ENCODE measurements around the gene GRM8.
"Not testable (repeated sequence)": the region's sequence is repeated elsewhere in the genome, so short reads cannot be mapped to it uniquely, and the experiment has no call there.

The GRM8 gene

DNA sequence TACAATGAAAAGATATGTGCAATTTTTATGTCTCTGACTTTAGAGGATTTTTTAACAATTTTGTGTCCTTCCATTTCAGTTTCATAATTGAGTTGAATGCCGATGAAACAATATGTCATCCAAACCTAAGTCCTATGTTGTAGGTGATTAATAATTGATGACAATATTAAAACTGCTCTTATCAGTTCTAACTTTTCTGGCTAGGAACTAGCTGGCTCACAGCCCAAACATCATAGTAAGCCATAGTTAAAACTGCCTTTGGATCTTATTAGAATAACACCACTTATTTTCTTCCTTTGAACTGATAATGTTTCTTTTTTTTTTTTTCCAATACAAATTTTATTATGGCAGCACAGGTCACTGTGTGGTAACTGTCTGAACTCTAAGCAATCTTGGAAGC, 230.9 kb downstream of the GRM8 start:
- no peak for DNase-seq

DNA sequence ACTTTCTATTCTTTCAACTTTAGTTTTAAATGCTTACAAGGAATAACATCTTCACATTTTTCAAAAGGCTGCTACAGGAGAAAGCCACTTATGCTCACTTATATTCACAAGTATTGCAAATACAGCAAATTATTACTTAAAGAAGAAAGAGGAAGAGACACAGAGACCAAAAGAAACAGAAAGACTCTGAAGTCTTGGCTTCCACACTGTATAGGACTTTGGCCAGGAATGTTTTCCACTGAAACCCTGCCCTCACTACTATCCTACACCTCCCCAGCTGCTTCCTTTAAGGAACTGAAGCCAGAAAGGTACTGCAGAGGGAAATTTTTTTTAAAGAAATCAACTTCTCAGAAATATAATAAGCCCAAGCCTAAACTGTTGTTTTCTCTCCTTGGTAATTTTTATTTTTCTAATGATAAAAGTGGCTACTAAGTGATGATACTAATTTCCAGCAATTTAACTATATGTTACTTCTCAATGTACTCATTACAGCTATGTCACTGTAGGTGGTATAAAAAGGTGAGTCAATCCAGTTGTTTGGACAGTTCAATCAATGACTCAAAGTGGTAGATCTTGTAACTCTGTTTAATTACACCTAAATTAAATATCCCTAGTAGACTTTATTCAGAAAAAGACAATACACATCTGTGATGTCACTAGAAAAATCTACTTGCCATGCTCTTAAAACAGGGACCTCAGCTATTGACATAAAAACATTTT, 231.6 kb downstream of the GRM8 start:
- no peak for DNase-seq

DNA sequence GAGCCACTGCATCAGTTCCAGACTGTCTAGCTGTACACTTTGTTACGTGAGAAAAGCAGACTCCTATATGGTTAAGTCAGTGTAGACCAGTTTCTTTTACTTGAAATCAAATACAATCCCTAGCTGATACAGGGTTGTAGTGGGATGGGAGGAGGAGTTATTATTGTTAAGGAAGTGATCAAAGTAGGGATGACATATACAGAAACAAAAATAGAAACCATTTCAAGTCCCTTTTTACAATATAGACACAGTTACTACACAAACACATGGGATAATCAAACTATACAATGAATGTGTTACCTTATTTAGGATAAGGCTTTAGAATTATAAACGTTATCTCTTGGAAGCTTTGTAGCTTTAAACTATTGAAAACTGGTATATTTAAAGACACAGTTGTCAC, 233.9 kb downstream of the GRM8 start:
- DNase-seq, result no peak

DNA sequence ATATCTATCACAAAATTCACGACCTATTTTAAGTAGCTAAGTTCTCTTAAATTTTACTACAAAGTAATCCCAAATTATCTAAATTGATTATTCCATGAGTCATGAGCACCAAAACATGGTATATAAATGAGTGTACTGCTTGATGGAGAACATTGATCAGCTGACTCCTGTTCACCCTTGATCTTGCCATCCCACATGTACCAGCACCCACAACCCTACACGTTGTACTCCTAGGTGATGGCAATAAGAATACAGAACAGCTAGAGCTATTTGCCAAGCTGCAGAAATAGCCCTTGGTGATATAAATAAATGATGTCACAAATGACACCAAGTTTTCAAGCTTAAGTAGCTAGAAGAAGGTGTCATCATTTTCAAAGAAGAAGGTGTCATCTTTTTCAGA, 235.5 kb downstream of the GRM8 start:
- no peak for DNase-seq

DNA sequence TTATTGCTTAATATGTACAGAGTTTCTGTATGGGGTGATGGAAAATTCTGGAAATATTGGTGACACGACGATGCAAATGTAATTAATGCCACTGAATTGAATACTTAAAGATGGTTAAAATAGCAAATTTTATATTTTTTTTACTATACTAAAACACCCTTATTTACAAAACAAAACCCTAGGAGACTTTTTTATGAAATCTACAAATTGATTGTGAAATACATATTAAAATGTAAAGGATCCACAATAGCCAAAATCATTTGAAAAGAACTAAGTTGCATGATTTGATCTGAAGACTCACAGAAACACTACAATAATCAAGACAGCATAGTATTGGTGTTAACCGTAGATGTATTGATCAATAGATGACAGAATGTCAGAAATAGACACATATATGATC, 252.0 kb downstream of the GRM8 start:
- no peak for DNase-seq

DNA sequence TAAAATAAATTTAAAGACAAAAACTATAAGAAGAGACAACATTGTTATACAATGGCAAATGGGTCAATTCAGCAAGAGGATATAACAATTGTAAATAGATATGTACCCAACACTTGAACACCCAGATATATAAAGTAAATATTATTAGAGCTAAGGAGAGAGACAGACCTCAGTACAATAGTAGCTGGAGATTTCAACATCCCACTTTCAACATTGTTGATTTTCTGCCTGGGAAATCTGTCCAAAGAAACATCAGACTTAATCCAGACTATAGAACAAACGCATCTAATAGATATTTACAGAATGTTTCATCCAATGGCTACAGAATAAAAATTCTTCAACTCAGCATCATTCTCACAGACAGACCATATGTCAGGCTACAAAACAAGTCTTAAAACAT, 256.1 kb downstream of the GRM8 start:
- DNase-seq, result no peak

DNA sequence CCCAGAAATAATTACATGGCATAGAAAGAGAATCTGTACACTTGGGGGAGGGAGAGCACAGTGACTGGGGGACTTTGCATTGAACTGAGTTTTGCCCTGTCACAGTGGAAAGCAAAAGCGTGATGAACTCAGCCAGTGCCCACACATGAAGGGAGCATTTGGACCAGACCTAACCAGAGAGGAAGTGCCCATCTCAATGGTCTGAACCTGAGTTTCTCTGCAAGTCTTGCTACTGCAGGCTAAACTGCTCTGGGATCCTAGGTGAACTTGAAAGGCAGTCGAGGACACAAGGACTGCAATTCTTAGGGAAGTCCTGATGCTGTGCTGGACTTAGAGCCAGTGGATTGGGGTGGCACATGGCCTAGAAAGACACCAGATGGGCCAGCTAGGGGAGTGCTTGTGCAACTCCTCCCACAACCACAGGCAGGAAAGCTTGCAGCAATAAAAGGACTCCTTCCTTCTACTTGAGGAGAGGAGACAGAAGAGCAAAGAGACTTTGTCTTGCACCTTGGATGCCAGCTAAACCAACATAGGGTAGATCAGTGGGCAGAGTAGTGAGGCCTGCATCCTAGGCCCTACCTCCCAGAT, 259.0 kb downstream of the GRM8 start:
- DNase-seq, result no peak

DNA sequence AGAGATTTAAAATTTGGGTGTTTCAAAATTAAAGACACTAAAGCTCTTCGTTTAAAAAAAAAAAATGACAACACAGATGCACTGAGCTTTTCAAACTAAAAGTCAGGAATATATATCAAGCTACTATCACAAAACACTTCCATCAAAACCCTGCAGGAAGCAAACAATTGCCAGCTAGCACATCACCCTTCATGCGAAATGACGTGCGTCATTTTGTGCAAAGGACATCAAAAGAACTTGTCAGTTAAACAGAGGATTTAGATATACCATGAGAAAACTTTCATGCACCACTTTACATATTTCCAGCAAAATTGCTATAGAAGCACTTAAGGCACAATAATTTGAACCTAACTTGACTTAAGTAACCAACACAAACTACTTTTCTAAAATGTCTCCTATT, 264.7 kb downstream of the GRM8 start:
- no peak for DNase-seq

DNA sequence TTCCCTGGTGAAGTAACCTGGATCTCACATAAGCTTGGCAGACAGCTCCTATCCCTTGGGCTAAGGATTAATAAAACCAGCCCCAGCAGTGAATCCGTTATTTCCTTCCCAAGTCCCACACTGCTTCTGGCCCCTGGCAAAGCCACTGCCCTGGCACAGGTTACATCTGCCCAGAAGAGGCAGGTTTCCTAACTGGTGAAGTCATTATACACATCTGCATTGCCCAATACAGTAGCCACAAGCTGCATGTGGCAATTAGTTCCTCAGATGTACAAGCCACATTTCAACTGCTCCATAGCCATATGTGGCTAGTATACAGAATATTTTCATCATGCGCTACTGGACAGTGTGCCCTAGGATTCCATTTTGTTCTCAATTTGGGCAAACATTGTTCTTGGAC, 273.0 kb downstream of the GRM8 start:
- no peak for DNase-seq

DNA sequence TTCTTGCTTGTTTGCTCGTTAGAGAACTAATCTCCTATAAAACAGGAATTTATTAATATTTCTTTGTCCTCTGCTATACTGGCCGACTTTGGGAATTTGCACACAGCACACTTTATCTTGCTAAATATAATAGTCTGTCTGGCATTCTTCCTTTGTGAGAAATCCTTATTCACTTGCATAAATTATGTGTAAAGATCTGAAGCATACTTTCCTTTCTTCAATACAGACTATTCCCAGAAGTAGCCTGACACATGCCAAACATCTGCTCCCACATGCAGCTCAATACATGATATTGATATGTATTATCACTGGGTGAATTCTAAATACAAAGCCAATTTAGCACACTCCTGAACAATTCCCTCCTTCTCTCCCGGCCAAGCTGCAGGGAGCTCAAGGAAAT, 273.9 kb downstream of the GRM8 start:
- DNase-seq, result no peak

DNA sequence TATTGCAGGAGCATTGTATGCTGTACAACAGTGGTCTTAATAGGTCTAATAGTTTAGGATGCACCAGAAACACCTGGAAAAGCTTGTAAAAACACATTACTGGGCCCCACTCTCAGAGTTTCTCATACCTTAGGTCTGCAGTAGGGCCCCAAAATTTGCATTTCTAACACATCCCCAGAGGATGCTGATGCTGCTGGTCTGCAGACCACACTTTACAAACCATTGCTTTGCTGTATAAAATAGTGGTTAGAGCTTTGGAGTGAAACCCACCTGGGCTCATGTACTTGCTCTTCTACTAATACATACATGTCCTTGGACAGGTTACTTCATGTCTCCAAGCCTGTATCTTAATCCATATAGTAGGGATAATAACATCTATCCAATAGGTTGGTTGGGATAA, 279.7 kb downstream of the GRM8 start:
- no peak for DNase-seq

DNA sequence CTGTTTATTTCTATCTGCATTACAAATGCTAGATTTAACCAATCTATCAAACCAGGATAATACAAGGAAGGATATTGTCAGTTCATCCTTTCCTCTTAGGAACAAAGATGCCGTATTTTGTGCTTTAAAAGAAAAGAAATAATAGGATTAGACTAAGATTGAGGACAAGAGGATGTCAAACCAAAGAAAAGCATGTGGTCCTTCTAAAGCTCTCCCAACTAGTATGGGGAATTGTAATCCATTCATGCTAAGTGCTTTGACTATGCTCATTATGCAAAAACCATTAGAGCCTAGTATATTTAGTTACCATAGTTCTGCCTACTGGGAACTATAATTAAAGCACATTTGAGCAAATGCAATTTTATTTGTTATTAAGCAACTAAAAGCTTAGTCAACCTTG, 280.2 kb downstream of the GRM8 start:
- DNase-seq, result no peak

DNA sequence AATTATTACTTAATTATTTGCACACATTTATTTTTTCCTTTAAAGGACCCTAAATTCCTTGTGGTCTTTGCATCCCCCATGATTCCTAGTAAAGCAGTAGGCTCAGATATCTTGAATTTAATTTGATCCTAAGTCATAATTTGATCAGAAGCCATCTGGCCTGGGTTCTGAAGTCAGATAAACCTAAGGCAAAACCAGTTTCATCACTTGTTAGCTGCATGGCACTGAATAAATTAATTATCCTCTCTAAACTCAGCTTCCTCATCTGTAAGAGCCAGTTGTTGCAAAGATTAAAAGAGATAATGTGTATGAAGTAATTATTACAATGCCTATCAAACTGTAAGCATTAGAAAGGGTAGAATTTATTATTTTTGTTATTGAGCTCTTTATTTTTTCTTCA, 293.1 kb downstream of the GRM8 start:
- no peak for DNase-seq

DNA sequence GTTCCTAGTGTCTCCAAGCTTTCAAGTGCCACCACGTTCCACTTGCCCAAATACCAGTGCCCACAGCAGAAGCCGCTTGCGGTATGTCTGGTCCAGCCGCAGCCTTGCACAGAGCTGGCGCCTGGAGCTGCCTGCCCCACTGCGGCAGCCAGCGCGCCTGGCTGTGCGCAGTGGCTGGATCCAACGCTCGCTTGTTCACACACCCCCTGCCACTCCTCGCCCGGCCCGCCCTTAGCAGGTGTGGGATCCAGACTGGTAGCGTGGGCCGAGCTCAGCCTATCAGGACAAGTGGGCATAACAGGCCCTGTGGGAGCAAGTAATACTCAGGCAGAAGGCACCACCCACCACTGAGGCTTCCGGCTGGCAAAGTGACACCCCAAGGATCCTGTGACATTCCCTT, 294.4 kb downstream of the GRM8 start:
- no peak for DNase-seq

DNA sequence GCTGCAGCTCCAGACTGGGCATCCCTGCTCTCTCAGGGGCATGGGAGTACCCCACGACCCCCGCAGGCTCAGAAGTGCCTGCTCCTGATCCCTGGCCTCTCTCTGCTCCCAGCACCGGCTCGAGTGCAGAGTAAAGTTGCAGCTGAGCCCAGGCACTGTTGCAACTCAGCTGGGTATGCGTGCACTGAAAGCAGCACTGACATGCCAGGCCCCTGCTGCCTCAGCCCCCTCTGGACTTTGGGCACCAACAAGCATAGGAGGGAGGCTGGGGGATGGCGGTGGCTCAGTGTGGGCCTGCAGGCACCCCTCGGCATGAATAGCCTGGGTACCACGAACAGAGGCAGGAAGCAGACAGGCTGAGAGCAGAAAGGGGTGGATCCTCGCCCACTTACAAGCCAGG, 295.3 kb downstream of the GRM8 start:
- no peak for DNase-seq

DNA sequence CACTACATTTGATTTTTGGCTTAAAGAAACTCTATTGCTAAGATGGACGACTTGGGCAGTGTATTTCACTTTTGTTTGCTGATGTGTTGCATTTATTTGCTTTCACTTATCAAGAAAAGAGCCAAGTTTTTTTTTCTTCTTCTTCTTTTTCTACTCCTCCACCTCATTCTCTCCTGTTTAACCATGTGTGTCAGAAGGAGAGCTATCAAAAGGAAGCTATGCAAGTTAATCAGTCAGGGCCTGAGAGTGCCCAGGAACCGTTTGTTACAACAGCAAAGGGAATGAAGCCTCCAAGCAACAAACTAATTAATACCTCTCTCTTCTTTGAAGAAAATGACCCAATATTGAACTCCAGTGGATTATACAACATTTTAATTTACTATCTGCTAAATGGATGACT, 299.3 kb downstream of the GRM8 start:
- no peak for DNase-seq

DNA sequence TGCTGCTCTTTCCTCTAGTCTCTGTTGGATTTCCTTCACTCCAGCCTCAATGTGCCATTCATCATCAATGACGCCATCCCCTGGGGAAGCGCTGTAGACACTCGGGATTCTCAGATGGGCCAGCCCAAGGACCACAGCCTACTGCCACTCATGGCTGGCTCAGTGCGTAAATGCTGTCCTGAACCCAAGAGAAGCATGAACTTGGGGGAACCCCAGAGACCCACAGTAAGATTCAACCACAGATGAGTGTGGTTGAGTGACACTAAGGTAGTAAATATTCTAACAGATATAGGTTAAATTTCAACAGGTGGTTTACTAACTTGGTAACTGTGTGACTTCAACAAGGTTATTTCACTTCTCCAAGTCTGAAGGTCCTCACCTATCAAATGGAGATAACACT, 304.1 kb downstream of the GRM8 start:
- DNase-seq, result no peak

DNA sequence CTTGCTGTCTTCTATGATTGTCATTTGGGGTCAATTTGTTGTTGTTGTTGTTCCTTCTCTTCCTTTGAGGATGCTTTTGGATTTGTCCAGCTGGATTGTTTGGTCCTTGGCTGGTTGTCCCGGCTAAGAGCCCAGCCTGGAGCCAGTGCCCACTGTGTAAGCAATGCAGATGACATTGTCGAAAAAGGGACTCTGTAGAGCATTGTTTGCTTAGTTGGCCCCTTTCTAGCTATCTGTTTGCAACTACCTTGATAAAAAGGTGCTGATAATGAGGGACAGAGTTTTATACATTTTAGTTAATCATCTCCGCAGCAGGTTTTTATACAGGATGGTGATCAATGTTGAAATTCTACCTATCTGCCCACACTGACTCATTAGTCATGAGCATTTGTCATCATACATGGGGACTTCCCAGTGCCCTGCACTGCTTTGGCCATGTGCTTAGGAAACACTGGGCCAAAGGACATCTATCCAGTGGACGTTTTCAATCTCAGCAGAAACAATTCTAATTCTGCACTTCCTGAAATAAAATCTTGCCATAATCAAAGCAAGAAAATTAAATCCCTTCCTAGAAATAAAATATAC, 311.9 kb downstream of the GRM8 start:
- DNase-seq, result no peak

DNA sequence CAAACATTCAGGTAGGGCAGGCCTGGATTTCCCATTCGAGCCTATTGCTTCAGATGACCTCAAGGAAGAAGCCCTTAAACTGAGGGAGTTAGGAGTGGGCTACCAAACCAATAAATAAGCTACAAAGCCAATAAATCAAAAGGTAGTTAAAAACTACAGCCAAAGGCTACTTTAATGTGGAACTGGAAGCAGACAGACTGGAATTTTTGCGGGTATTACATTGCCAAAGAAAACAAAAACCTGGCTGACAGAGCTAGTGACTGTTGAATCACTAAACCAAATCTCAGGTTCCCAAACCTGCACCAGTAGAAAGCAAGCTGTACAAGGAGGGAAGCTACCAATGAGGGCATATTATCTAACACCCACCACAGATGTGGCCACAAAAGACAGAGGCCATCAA, 315.6 kb downstream of the GRM8 start:
- DNase-seq, result no peak

DNA sequence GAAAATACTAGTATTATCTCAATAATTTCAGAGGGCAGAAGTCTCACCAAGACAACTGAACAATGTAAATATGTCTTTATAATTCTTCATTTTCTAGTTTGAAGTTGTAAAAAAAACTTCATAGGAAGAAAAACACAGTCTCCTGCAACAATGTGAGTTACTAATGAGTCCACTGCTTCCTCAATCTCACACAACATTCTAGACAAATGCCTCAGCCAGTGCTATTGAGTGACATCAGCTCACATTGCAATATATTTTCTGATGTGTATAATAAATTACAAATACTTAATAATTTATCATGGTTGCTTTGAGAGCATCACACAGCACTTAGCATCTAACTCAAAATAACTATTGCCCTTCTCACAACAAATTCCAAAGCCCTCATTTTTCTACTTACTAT, 321.2 kb downstream of the GRM8 start:
- no peak for DNase-seq

DNA sequence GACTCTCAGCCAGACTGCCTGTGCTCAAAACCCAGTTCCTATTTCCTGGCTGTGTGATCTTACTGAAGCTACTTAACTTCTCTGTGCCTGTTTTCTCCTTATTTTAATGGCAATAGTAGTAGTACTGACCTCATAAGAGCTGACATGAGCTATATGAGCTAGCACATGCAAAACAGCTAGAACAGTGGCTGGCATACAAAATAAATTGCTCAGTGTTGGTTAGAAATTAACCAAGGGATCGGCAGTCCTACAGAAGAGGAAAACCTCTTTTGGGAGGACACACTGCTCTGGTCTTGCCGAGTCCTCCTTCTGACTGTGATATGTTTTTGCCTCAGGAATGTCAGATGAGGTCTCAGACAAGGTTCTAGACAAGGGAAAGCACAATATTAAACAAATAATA, 322.6 kb downstream of the GRM8 start:
- no peak for DNase-seq

DNA sequence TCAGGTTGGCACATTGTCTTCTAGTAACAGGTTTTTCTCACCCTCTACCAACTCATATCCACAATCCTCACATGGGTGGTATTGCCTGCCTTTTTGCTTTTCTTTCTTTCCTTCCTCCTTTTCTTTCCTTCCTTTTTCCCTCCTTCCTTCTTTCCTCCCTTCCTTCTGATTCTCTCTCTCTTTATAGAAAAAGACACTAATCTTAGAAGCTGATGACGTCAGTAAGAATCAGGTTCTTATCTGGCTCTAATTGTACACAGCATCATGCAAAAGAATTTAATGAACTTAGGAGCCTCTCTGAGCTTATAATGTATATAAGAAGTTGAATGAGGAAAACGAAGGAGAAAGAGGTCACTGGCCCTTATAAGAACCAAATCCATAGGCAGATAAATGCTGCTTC, 328.3 kb downstream of the GRM8 start:
- DNase-seq, result no peak

DNA sequence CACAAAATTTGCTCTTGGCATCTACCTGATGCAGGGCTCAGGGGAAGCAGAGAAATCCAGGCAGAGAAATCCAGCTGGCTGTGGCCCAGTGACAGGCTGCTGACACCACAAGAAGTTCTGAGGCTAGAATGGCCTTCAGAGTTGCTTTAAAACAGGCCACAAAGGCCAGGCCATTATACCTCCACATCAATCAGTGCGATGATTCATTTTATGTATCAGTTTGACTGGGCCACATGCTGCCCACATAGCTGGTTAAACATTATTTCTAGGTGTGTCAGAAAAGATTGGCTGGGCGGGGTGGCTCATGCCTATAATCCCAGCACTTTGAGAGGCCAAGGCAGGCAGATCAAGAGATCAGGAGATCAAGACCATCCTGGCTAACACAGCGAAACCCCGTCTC, 341.1 kb downstream of the GRM8 start:
- not testable (repeated sequence) for DNase-seq

DNA sequence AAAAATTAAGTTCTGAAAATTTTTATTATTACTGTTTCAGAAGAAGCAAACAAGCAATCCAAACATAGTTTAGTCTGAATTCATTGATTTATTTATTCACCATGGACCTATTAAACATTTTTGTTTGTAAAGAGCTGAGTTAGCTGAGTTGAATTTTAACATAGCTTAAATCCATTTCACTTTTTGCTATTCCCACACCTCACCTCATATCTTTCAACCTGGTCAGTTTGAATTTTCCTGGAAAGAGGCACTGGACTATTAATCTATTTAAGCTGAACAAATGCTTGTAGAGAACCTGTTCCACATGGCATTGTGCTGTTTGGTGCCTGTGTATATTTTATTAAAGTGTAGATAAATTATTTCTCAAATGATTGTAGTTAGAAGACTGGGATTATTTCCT, 344.2 kb downstream of the GRM8 start:
- not testable (repeated sequence) for DNase-seq

DNA sequence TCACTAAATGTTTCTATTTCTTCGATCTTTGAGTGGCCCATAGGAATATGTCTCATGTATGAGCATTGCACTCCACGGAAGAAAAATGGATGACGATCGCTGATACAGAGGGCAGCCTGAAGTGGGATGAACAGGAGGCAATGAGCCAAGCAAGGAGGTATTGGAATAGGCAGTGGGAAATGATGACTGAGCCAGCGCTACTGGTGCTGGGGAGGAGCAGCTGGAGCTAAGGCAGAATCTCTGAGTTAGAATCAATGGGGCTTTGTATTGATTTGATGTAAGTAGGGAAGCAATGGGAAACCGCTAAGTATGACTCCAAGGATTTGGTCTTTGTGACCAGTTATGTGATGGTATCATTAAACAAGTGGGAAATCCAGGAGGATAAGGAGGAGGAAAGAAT, 345.1 kb downstream of the GRM8 start:
- DNase-seq, result not testable (repeated sequence)

All from SW 1271 (cell line).